Liver (tissue), 9 donors: ENCODE measurements around the gene BTNL9. TPM values are rescaled to one million over a fixed set of nuclear protein-coding genes. Genes with fewer than 3 reads are reported as not detected.

Experiments used
- DNase-seq: peaks from one replicate; pipeline ENCODE4 v3.0.0-alpha.2; 2017; ENCODE audit warnings: low spot score
- H3K27ac ChIP-seq, 2 donors: one replicate each; pipeline ENCODE4 v1.7.0; 2013; ENCODE audit warnings: inconsistent platforms in 2 of 2, low read length in 2 of 2, control low read depth in 1 of 2, low read depth in 1 of 2, mild to moderate bottlenecking in 1 of 2
- H3K27me3 ChIP-seq, 4 donors: one replicate each; pipeline versions ENCODE4 v1.6.1 to v1.7.0; 2013; ENCODE audit warnings: low read length in 3 of 4, inconsistent platforms in 1 of 4, mild to moderate bottlenecking in 1 of 4, moderate library complexity in 1 of 4; ENCODE audit not compliant: control insufficient read depth in 4 of 4, insufficient read depth in 4 of 4
- H3K36me3 ChIP-seq, 4 donors: one replicate each; pipeline versions ENCODE4 v1.6.1 to v1.7.0; 2013; ENCODE audit warnings: low read length in 3 of 4, mild to moderate bottlenecking in 3 of 4, low read depth in 1 of 4, moderate library complexity in 1 of 4; ENCODE audit not compliant: control insufficient read depth in 4 of 4, insufficient read depth in 3 of 4
- H3K4me1 ChIP-seq, 4 donors: one replicate each; pipeline versions ENCODE4 v1.6.1 to v1.7.0; 2013; ENCODE audit warnings: low read length in 3 of 4, mild to moderate bottlenecking in 3 of 4, moderate library complexity in 1 of 4; ENCODE audit not compliant: control insufficient read depth in 4 of 4, insufficient read depth in 4 of 4
- H3K4me3 ChIP-seq, 3 donors: one replicate each; pipeline versions ENCODE4 v1.6.1 to v1.7.0; 2013; ENCODE audit warnings: low read length in 3 of 3, control low read depth in 1 of 3, low read depth in 1 of 3, mild to moderate bottlenecking in 1 of 3
- H3K9ac ChIP-seq, 2 donors: one replicate each; pipeline ENCODE4 v1.7.0; 2013; ENCODE audit warnings: low read length in 2 of 2, mild to moderate bottlenecking in 2 of 2, moderate library complexity in 2 of 2, control low read depth in 1 of 2, low read depth in 1 of 2
- H3K9me3 ChIP-seq, 4 donors: one replicate each; pipeline versions ENCODE4 v1.6.1 to v1.7.0; 2013; ENCODE audit warnings: low read length in 3 of 4; ENCODE audit not compliant: control insufficient read depth in 4 of 4
- ATF3 ChIP-seq: IDR thresholded peaks from 2 replicates; pipeline ENCODE4 v1.6.1; 2016; ENCODE audit warnings: antibody characterized with exemption
- CTCF ChIP-seq: fragments of 150-350 bp; IDR thresholded peaks from 2 replicates; pipeline ENCODE4 v1.5.1; 2017; ENCODE audit warnings: improper control_type of control experiment, low read depth, low read length; ENCODE audit not compliant: missing input control
- EGR1 ChIP-seq, 2 donors: IDR thresholded peaks; 2 replicates each; pipeline ENCODE4 v1.6.1; 2016 to 2018; ENCODE audit warnings: antibody characterized with exemption in 2 of 2, low read depth in 2 of 2
- FOXA2 ChIP-seq: IDR thresholded peaks from 2 replicates; pipeline ENCODE4 v1.6.1; 2016; ENCODE audit warnings: antibody characterized with exemption
- GABPA ChIP-seq, 2 donors: IDR thresholded peaks in 1 of 2; conservative IDR thresholded peaks in 1 of 2; 2 replicates each; pipeline ENCODE4 v1.6.1; 2016; ENCODE audit warnings: antibody characterized with exemption in 2 of 2, mild to moderate bottlenecking in 1 of 2, moderate library complexity in 1 of 2
- HNF4A ChIP-seq, 2 donors: conservative IDR thresholded peaks; 2 replicates each; pipeline ENCODE4 v1.6.1; 2016; ENCODE audit warnings: antibody characterized with exemption in 2 of 2, mild to moderate bottlenecking in 2 of 2
- HNF4G ChIP-seq: IDR thresholded peaks from 2 replicates; pipeline ENCODE4 v1.6.1; 2016; ENCODE audit warnings: antibody characterized with exemption
- MAX ChIP-seq: IDR thresholded peaks from 2 replicates; pipeline ENCODE4 v1.6.1; 2016; ENCODE audit warnings: antibody characterized with exemption
- NR2F2 ChIP-seq: IDR thresholded peaks from 2 replicates; pipeline ENCODE4 v1.6.1; 2016; ENCODE audit warnings: antibody characterized with exemption
- RAD21 ChIP-seq, 2 donors: IDR thresholded peaks; 2 replicates each; pipeline ENCODE4 v1.6.1; 2016; ENCODE audit warnings: antibody characterized with exemption in 2 of 2, mild to moderate bottlenecking in 2 of 2
- REST ChIP-seq: IDR thresholded peaks from 2 replicates; pipeline ENCODE4 v1.6.1; 2016; ENCODE audit warnings: antibody characterized with exemption, mild to moderate bottlenecking
- RXRA ChIP-seq, 2 donors: IDR thresholded peaks; 2 replicates each; pipeline ENCODE4 v1.6.1; 2017 to 2018; ENCODE audit warnings: antibody characterized with exemption in 2 of 2, mild to moderate bottlenecking in 1 of 2
- SP1 ChIP-seq: IDR thresholded peaks from 2 replicates; pipeline ENCODE4 v1.6.1; 2018; ENCODE audit warnings: antibody characterized with exemption, mild to moderate bottlenecking
- YY1 ChIP-seq: IDR thresholded peaks from 2 replicates; pipeline ENCODE4 v1.6.1; 2016; ENCODE audit warnings: antibody characterized with exemption, mild to moderate bottlenecking
- ZBTB33 ChIP-seq: IDR thresholded peaks from 2 replicates; pipeline ENCODE4 v1.6.1; 2016; ENCODE audit warnings: antibody characterized with exemption
- WGBS: extraction: QIAGEN DNeasy Blood & Tissue Kit; methylation state at CpG from one replicate; pipeline ENCODE4 v1.1.7; 2013; 5-methylcytosine and 5-hydroxymethylcytosine counted together
- polyA plus RNA-seq, 2 donors: library from polyadenylated mRNA; stranded (reverse) in 1 of 2; unstranded in 1 of 2; fragments of 200-250 nt in 1 of 2; fragments of >200 nt in 1 of 2; fragmentation: Nextera tagmentation in 1 of 2; extraction: Ambion mirVana in 1 of 2; gene quantifications; one replicate each; pipeline versions ENCODE4 v1.2.1 to v1.2.3, GENCODE V29; 2013 to 2015
- total RNA-seq, 2 donors: library from RNA; depleted of rRNA; stranded (reverse); fragments of >200 nt; gene quantifications; one replicate each; pipeline ENCODE4 v1.2.3, GENCODE V29; 2014
- donor health status: healthy.
- donor health status: healthy.
- donor health status: healthy.
- donor health status: healthy.
- donor health status: healthy.

Gene BTNL9
- total and polyA plus RNA-seq, 4 donors = 1.4 to 12.0 (median 4.7) TPM

- Histone ChIP-seq H3K4me1 (no peaks in the 10 kb centered on the region), H3K4me3 (no peak overlapping the region), H3K9me3 (peaks cover 0 to 8% (median 7%) of the 10 kb centered on the region in 4 donors), H3K27ac (no peak overlapping the region), H3K27me3 (peaks cover 0 to 16% (median 2%) of the 10 kb centered on the region in 4 donors), H3K36me3 (no peaks in the 10 kb centered on the region), H3K9ac (no peak overlapping the region)
- WGBS = 31% methylated on average over 26 of the region's 26 CpGs
- DNase-seq = no peak
- TF ChIP-seq CTCF = no peak
- TF ChIP-seq HNF4G = no peak
- TF ChIP-seq FOXA2 = no peak
- no peak for TF ChIP-seq RAD21 (IDR thresholded peaks at IDR 0.05)
- TF ChIP-seq ATF3 = no peak
- TF ChIP-seq REST = no peak
- TF ChIP-seq RXRA (IDR thresholded peaks at IDR 0.05) = no peak
- TF ChIP-seq HNF4A (conservative IDR thresholded peaks at IDR 0.05) = no peak
- no peak for TF ChIP-seq YY1
- TF ChIP-seq GABPA (IDR thresholded peaks at IDR 0.05 in 1 of 2, conservative IDR thresholded peaks at IDR 0.05 in 1 of 2) = no peak
- TF ChIP-seq MAX = no peak
- TF ChIP-seq NR2F2 = no peak
- TF ChIP-seq SP1 = no peak
- TF ChIP-seq EGR1 (IDR thresholded peaks at IDR 0.05; ENCODE audit: low read depth in 2 of 2) = no peak
- no peak for TF ChIP-seq ZBTB33
Observed at GRCh38 chr5:181069767-181070491, 29.9 kb downstream of the BTNL9 start.
